MM.1S (cell line): ENCODE data around the gene TTBK1.

ENCODE experiments used
- DNase-seq: peaks from one replicate; pipeline ENCODE4 v3.0.0-alpha.2; 2015
- H2AFZ ChIP-seq: fragments of 300-600 bp; sonication (generic); 2 replicates; pipeline ENCODE4 v1.6.0; 2016; ENCODE audit warnings: antibody characterized with exemption, low read length
- H3F3A ChIP-seq: fragments of 300-600 bp; sonication (generic); 2 replicates; pipeline ENCODE4 v1.6.1; 2016; ENCODE audit warnings: mild to moderate bottlenecking, antibody characterized with exemption, low read length, moderate library complexity, mixed read lengths; ENCODE audit not compliant: insufficient read depth
- H3K27ac ChIP-seq: fragments of 300-600 bp; sonication (generic); 2 replicates; pipeline ENCODE4 v1.5.1; 2016; ENCODE audit warnings: mild to moderate bottlenecking, low read length
- H3K27me3 ChIP-seq: fragments of 300-600 bp; sonication (generic); replicated peaks from 2 replicates; pipeline ENCODE4 v1.6.0; 2016; ENCODE audit warnings: low read length; ENCODE audit not compliant: insufficient read depth
- H3K36me3 ChIP-seq: fragments of 300-600 bp; sonication (generic); replicated peaks from 2 replicates; pipeline ENCODE4 v1.6.1; 2016; ENCODE audit warnings: mild to moderate bottlenecking, low read length, mixed read lengths; ENCODE audit not compliant: insufficient read depth
- H3K4me1 ChIP-seq: fragments of 300-600 bp; sonication (generic); 2 replicates; pipeline ENCODE4 v1.6.1; 2016; ENCODE audit warnings: low read length, mixed read lengths
- H3K4me2 ChIP-seq: fragments of 300-600 bp; sonication (generic); 2 replicates; pipeline ENCODE4 v1.6.0; 2016; ENCODE audit warnings: low read depth, low read length
- H3K4me3 ChIP-seq: fragments of 300-600 bp; sonication (generic); 2 replicates; pipeline ENCODE4 v1.5.1; 2016; ENCODE audit warnings: low read length, mixed read lengths
- H3K79me2 ChIP-seq: fragments of 300-600 bp; sonication (generic); 2 replicates; pipeline ENCODE4 v1.6.1; 2016; ENCODE audit warnings: mixed run types, low read length, mixed read lengths
- H3K9ac ChIP-seq: fragments of 300-600 bp; sonication (generic); 2 replicates; pipeline ENCODE4 v1.6.1; 2016; ENCODE audit warnings: low read length, mixed read lengths
- H3K9me2 ChIP-seq: fragments of 300-600 bp; sonication (generic); replicated peaks from 2 replicates; pipeline ENCODE4 v1.6.1; 2016; ENCODE audit warnings: mild to moderate bottlenecking, low read length, mixed read lengths; ENCODE audit not compliant: insufficient read depth
- H3K9me3 ChIP-seq: fragments of 300-600 bp; sonication (generic); replicated peaks from 2 replicates; pipeline ENCODE4 v1.6.1; 2016; ENCODE audit warnings: mild to moderate bottlenecking, low read length, mixed read lengths; ENCODE audit not compliant: insufficient read depth
- H4K20me1 ChIP-seq: fragments of 300-600 bp; sonication (generic); 2 replicates; pipeline ENCODE4 v1.6.1; 2016; ENCODE audit warnings: mild to moderate bottlenecking, low read length, moderate library complexity, mixed read lengths; ENCODE audit not compliant: insufficient read depth
- CTCF ChIP-seq: fragments of 300-600 bp; sonication (generic); IDR thresholded peaks from 2 replicates; pipeline ENCODE4 v1.5.1; 2016; ENCODE audit warnings: antibody characterized with exemption, low read length, mixed read lengths
- EZH2 ChIP-seq: fragments of 300-600 bp; sonication (generic); optimal IDR thresholded peaks from 2 replicates; pipeline ENCODE3; 2017; ENCODE audit warnings: low read depth, mild to moderate bottlenecking, antibody characterized with exemption, low read length, mixed read lengths
- EZH2phosphoT487 ChIP-seq: fragments of 300-600 bp; sonication (generic); IDR thresholded peaks from 2 replicates; pipeline ENCODE4 v1.6.1; 2018; ENCODE audit warnings: antibody characterized with exemption, low read length

TTBK1 gene

GRCh38 chr6:43226192-43226851 is 17.0 kb upstream of the TTBK1 start:
- Histone ChIP-seq H3K79me2 (peaks cover 28% of the 10 kb centered on the region), H4K20me1 (no peaks in the 10 kb centered on the region), H3K4me3 (no peak overlapping the region), H3K9me2 (no peaks in the 10 kb centered on the region), H2AFZ (no peak overlapping the region), H3K36me3 (no peaks in the 10 kb centered on the region), H3K27me3 (no peaks in the 10 kb centered on the region), H3K27ac (no peak overlapping the region), H3F3A (peaks cover 10% of the 10 kb centered on the region; the same call in 1 of the 2 replicates), H3K4me2 (no peak overlapping the region), H3K9me3 (no peaks in the 10 kb centered on the region), H3K9ac (no peak overlapping the region), H3K4me1 (peaks cover 28% of the 10 kb centered on the region)
- DNase-seq = no peak
- no peak for TF ChIP-seq CTCF
- no peak for TF ChIP-seq EZH2
- no peak for TF ChIP-seq EZH2phosphoT487

- peak within 1 kb of the TSS; percentile 86 for H2AFZ ChIP-seq
- H3K27ac ChIP-seq = peak within 1 kb of the TSS; percentile 42; the same call in 1 of the 2 replicates
Observed at GRCh38 chr6:43228951-43229802, 14.1 kb upstream of the TTBK1 start, which contains the start of gene DNPH1. TSS of gene DNPH1 (minus strand) at chr6:43229481. CDS start at chr6:43229456, 25 bp downstream.

More at GRCh38 chr6:43228951-43229802, 14.1 kb upstream of the TTBK1 start, which contains the start of gene DNPH1:
- Histone ChIP-seq H4K20me1 (no peaks in the 10 kb centered on the region), H3K4me1 (peaks cover 23% of the 10 kb centered on the region), H3K9me3 (no peaks in the 10 kb centered on the region), H3K27me3 (no peaks in the 10 kb centered on the region), H3K4me2 (peak within 1 kb of the TSS; percentile 70), H3K36me3 (no peaks in the 10 kb centered on the region), H3K79me2 (peaks cover 28% of the 10 kb centered on the region), H3K9ac (peak within 1 kb of the TSS; percentile 86), H3K4me3 (peak within 1 kb of the TSS; percentile 82), H3F3A (peaks cover 10% of the 10 kb centered on the region; the same call in 1 of the 2 replicates), H3K9me2 (no peaks in the 10 kb centered on the region)
- DNase-seq = peak; percentile 70
- TF ChIP-seq EZH2 = no peak
- TF ChIP-seq CTCF = peak; percentile 85
- TF ChIP-seq EZH2phosphoT487 = no peak
